Common myeloid progenitor, CD34-positive (primary cell): Measurements from ENCODE around the gene PRAF2.

Experiments used
- CTCF ChIA-PET: fragments of 350-600 bp; sonication (Branson Sonifier 250); formaldehyde crosslinking; loops from one replicate; lab custom pipeline; 2021; ENCODE audit warnings: antibody characterized with exemption; lab: Charles Lee
- POLR2A ChIA-PET: fragments of 350-600 bp; sonication (Branson Sonifier 250); formaldehyde crosslinking; loops from one replicate; lab custom pipeline; 2021; ENCODE audit warnings: antibody characterized with exemption; lab: Charles Lee
- DNase-seq, 3 donors: peaks; one replicate each; pipeline versions ENCODE4 v3.0.0 to v3.0.0-alpha.2; 2013
- H3K27ac ChIP-seq, 2 experiments: 1 replicate in 1 of 2; 2 replicates in 1 of 2; pipeline ENCODE4 v1.7.0; 2013; ENCODE audit warnings: inconsistent platforms in 2 of 2, low read length in 2 of 2, mild to moderate bottlenecking in 2 of 2, low read depth in 1 of 2, moderate library complexity in 1 of 2; ENCODE audit not compliant: severe bottlenecking in 2 of 2, insufficient read depth in 1 of 2, poor library complexity in 1 of 2
- H3K27me3 ChIP-seq, 5 experiments: replicated peaks in 2 of 5; 1 replicate in 3 of 5; 2 replicates in 2 of 5; pipeline versions ENCODE4 v1.6.1 to v1.7.0; 2013; ENCODE audit warnings: low read length in 4 of 5, mild to moderate bottlenecking in 2 of 5, moderate library complexity in 2 of 5, inconsistent platforms in 1 of 5; ENCODE audit not compliant: insufficient read depth in 5 of 5, control insufficient read depth in 4 of 5
- H3K36me3 ChIP-seq, 4 experiments: 1 replicate in 2 of 4; 2 replicates in 2 of 4; pipeline versions ENCODE4 v1.6.1 to v1.7.0; 2013; ENCODE audit warnings: low read length in 3 of 4, control low read depth in 1 of 4, mild to moderate bottlenecking in 1 of 4; ENCODE audit not compliant: control insufficient read depth in 4 of 4, insufficient read depth in 4 of 4
- H3K4me1 ChIP-seq, 4 experiments: 1 replicate in 3 of 4; 2 replicates in 1 of 4; pipeline versions ENCODE4 v1.6.1 to v1.7.1; 2013; ENCODE audit warnings: low read length in 3 of 4, mild to moderate bottlenecking in 3 of 4, control low read depth in 1 of 4, inconsistent platforms in 1 of 4, moderate library complexity in 1 of 4; ENCODE audit not compliant: control insufficient read depth in 4 of 4, insufficient read depth in 4 of 4; ENCODE audit errors: control extremely low read depth in 1 of 4
- H3K4me3 ChIP-seq, 7 experiments: 1 replicate in 4 of 7; 2 replicates in 3 of 7; pipeline versions ENCODE4 v1.5.1 to v1.7.0; 2013; ENCODE audit warnings: mild to moderate bottlenecking in 7 of 7, low read length in 6 of 7, moderate library complexity in 6 of 7, inconsistent platforms in 2 of 7, low read depth in 2 of 7, control low read depth in 1 of 7; ENCODE audit not compliant: insufficient read depth in 4 of 7, control insufficient read depth in 1 of 7; ENCODE audit errors: extremely low read depth in 1 of 7
- H3K9me3 ChIP-seq, 5 experiments: 1 replicate in 4 of 5; 2 replicates in 1 of 5; pipeline versions ENCODE4 v1.6.1 to v1.7.1; 2013; ENCODE audit warnings: low read length in 4 of 5, mild to moderate bottlenecking in 2 of 5, inconsistent platforms in 1 of 5, low read depth in 1 of 5, moderate library complexity in 1 of 5; ENCODE audit not compliant: control insufficient read depth in 4 of 5, insufficient read depth in 2 of 5; ENCODE audit errors: control extremely low read depth in 1 of 5
- whole genome bisulfite sequencing: methylation state at CpG from one replicate; pipeline ENCODE4 v1.1.5; 2013; ENCODE audit not compliant: insufficient coverage; 5-methylcytosine and 5-hydroxymethylcytosine counted together

The PRAF2 gene

DNA sequence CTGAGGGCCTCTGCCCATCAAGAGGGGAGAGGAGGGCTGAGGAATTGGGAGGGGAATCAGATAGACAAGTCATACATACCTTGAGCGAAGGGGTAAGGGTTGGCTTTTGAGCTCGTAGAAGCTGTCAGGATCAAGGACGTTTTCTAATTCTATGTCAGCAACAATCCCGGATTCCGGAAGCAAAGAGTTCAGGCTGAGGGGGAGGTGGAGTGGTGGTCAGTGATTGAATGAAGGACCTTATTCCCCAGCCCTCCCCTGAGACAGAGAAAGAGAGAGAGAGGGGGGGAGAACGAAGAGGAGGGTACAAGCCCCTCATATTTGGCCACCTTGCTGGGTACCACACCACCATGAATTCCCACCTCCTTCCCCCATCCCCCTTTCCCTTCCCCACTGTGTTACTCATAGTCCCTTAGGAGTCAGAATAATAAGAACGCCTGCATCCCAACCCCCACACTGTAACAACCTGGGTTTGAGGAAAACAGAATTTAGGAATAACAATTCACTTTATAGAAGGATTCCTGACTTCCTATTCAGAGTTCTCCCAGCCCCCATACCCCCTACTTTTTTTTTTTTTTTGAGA lies 33.3 kb downstream of the PRAF2 start:
- no peak for DNase-seq

DNA sequence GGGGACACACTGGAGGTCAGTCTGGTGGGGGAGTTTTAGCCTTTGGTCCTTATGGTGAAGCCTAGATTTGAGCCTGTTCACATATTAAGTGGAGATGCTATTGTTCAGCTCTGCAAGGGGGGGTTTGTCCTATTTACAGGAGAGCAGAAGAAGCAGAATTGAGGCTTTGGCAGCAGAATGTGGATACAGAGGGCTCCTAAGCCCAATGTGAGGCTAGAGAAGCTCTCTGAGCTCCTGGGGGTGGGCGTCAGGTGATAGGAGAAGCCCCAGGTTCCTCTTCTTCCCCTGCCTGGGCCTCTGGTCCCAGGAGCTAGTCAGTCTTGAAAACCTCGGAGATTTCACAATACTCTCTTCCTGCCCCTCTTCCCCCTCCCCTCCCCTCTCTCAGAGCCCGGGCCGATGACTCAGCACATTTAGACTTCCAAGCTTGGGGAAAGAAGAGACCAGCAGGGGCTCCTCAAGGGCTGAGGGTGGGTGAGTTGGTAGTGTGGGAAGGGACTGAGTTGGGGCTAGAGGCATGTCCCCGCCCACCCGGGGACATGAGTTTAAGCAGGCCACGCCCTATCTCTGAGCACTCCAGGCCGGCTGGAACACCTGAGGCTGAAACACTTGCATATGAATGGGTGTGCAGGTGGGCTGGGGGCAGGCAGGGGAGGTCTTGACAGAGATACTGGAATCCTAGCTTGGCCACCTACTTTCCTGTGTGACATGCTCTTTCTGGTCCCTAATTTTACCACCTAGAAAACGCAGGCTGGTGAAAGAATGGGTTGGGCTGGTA lies 34.0 kb downstream of the PRAF2 start:
- Histone ChIP-seq H3K27me3 (no peaks in the 10 kb centered on the region), H3K4me3 (peak overlapping the region in 5 of 7 experiments; percentile 10 to 54 (median 34)), H3K9me3 (no peaks in the 10 kb centered on the region), H3K27ac (peak overlapping the region; percentile 29 to 79), H3K36me3 (peaks cover 0 to 23% (median 11%) of the 10 kb centered on the region in 4 experiments), H3K4me1 (peaks cover 6 to 44% (median 36%) of the 10 kb centered on the region in 4 experiments)
- WGBS, result 29% methylated on average over 5 of the region's 9 CpGs
- ChIA-PET POLR2A (interaction anchor here (0.6 to 1.5 kb wide), 4 partner anchors 9 to 386 kb away, joined by 3 to 10 read pairs (median 6); partner anchors contain the start of gene GRIPAP1), CTCF (interaction anchor here (0.8 to 1.7 kb wide), 6 partner anchors 9 to 81 kb away, joined by 3 to 6 read pairs (median 4); partner anchors contain the start of gene KCND1)
- DNase-seq, result peak; percentile 94 to 97 (median 97)

More for the DNA sequence above, 33.3 kb downstream of the PRAF2 start:
- peak overlapping the region; percentile 29 to 56 for H3K27ac ChIP-seq
- H3K9me3 ChIP-seq, result no peaks in the 10 kb centered on the region
- no peaks in the 10 kb centered on the region for H3K27me3 ChIP-seq
- H3K36me3 ChIP-seq, result peaks cover 0 to 21% (median 11%) of the 10 kb centered on the region in 4 experiments
- POLR2A ChIA-PET, result interaction anchor here (0.6 to 1.5 kb wide), 4 partner anchors 9 to 387 kb away, joined by 3 to 10 read pairs (median 6); partner anchors contain the start of gene GRIPAP1
- H3K4me1 ChIP-seq, result peaks cover 6 to 44% (median 36%) of the 10 kb centered on the region in 4 experiments
- WGBS, result 70% methylated on average over 5 of the region's 7 CpGs
- CTCF ChIA-PET, result interaction anchor here (1.4 to 1.7 kb wide), 2 partner anchors 10 to 69 kb away, joined by 4 to 6 read pairs; partner anchors contain the start of gene KCND1
- peak overlapping the region in 4 of 7 experiments; percentile 25 to 54 (median 41) for H3K4me3 ChIP-seq

DNA sequence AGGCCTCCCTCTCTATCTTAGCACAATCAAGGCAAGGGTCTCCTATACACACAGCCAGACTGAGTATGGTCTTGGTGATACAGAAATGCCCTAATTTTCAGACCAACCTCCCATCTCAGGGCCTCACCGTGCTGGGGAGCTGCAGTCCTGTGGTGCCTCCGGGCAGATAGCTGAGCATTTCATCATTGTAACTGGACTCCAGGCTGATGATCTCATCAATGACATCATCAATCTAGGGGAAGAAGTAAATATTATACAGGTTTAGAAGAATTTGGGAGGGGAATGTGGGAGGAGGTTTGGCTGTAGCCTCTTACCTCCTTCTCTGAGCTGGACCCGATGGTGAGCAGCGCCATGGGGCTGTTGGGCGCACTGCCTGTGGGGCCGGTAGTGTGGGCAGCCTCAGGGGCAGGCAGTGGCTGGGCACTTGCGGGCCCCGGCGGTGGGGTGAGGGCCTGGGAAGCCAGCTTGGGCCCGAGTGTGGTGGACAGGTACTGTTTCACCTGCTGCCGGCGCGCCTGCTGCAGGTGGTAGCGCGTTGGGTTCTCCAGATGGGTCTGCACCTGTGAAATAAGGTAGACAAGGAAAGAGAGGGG lies 35.8 kb downstream of the PRAF2 start:
- WGBS, result 96% methylated on average over 12 of the region's 15 CpGs
- H3K4me1 ChIP-seq, result peaks cover 6 to 40% (median 33%) of the 10 kb centered on the region in 4 experiments
- no peaks in the 10 kb centered on the region for H3K9me3 ChIP-seq
- ChIA-PET CTCF (interaction anchor here (1.4 kb wide), 1 partner anchor 66 kb away, joined by 3 read pairs; the partner anchor contains the start of gene KCND1), POLR2A (no interaction called here)
- no peak for DNase-seq
- no peaks in the 10 kb centered on the region for H3K27me3 ChIP-seq
- no peak overlapping the region for H3K4me3 ChIP-seq
- peak overlapping the region in 1 of 2 experiments; percentile 79 for H3K27ac ChIP-seq
- peaks cover 5 to 41% (median 18%) of the 10 kb centered on the region in 4 experiments for H3K36me3 ChIP-seq

DNA sequence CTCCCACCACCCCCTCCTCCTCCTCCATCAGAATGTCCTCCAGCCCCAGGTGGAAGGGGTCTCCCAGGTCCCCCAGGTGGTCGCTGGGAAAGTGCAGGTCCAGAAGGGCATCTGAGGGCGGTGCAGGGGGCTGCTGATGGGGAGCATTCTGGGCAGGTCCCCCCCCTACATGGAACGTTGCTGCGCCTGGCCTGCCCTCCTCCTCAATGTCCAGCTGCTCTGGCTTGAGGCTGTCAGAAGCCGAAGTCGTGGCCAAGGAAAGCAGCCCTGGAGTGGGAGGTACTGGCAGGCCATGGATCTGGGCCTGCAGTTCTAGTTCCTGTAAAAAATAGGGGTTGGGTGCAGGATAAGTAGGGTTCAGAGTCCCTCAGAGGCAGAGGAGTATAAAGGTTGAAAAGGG lies 43.5 kb downstream of the PRAF2 start:
- no peaks in the 10 kb centered on the region for H3K9me3 ChIP-seq
- no peaks in the 10 kb centered on the region for H3K27me3 ChIP-seq
- no peak for DNase-seq
- CTCF ChIA-PET, result interaction anchor here (1.2 to 1.3 kb wide), 2 partner anchors 9 kb away, joined by 6 read pairs; no protein-coding TSS in a partner anchor
- H3K4me1 ChIP-seq, result no peaks in the 10 kb centered on the region
- POLR2A ChIA-PET, result interaction anchor here (1.2 kb wide), 1 partner anchor 9 kb away, joined by 6 read pairs; no protein-coding TSS in a partner anchor
- WGBS, result 90% methylated on average over 6 of the region's 6 CpGs
- no peak overlapping the region for H3K27ac ChIP-seq
- no peak overlapping the region for H3K4me3 ChIP-seq
- H3K36me3 ChIP-seq, result peaks cover 2 to 41% (median 19%) of the 10 kb centered on the region in 4 experiments

DNA sequence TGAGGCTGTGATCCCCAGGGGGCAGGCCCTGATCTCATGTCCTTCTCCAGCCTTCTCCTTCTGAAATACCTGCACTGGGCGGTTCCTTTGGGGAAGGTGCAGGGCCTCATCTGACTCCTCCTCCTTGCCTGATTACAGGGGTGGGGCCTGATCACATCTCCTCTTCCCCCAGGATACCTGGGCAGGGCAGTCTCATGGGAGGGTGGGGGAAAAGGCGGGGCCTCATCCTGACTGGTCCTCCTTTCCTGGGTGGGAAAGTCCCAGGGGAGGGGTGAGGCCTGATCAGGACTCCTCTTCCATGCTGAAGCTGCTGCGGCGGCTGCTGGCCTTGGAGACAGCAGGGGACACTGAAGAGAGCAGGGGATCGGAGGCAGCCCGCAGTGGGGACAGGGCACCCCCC lies 43.9 kb downstream of the PRAF2 start:
- POLR2A ChIA-PET, result no interaction called here
- DNase-seq, result no peak

More for the DNA sequence above, 43.9 kb downstream of the PRAF2 start:
- WGBS, result 100% methylated on average over 2 of the region's 6 CpGs
- CTCF ChIA-PET, result interaction anchor here (1.2 kb wide), 1 partner anchor 10 kb away, joined by 6 read pairs; no protein-coding TSS in a partner anchor
- Histone ChIP-seq H3K4me3 (no peak overlapping the region), H3K9me3 (no peaks in the 10 kb centered on the region), H3K4me1 (no peaks in the 10 kb centered on the region), H3K27me3 (no peaks in the 10 kb centered on the region), H3K27ac (no peak overlapping the region), H3K36me3 (peaks cover 2 to 41% (median 19%) of the 10 kb centered on the region in 4 experiments)
